Activated T-cell treated with anti-CD3 and anti-CD28 coated beads for 24 hours (primary cell): ENCODE measurements around the gene ZNF705A.
"Not testable (repeated sequence)": the region's sequence is repeated elsewhere in the genome, so short reads cannot be mapped to it uniquely, and the experiment has no call there.

Source experiments
- DNase-seq: peaks from one replicate; pipeline ENCODE4 v3.0.0-alpha.2; 2020; ENCODE audit warnings: low read depth

ZNF705A gene

DNA sequence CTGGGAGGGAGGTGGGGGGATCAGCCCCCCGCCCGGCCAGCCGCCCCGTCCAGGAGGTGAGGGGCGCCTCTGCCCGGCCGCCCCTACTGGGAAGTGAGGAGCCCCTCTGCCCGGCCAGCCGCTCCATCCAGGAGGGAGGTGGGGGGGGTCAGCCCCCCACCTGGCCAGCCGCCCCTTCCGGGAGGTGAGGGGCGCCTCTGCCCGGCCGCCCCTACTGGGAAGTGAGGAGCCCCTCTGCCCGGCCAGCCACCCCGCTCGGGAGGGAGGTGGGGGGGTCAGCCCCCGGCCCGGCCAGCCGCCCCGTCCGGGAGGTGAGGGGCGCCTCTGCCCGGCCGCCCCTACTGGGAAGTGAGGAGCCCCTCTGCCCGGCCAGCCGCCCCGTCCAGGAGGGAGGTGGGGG, 27.4 kb downstream of the ZNF705A start:
- not testable (repeated sequence) for DNase-seq

GRCh38 chr12:8188088-8188487, 31.3 kb downstream of the ZNF705A start:
- DNase-seq: not testable (repeated sequence)

- DNase-seq: not testable (repeated sequence)
Observed at GRCh38 chr12:8197685-8198308, 41.0 kb downstream of the ZNF705A start.

GRCh38 chr12:8218711-8219382, 62.0 kb downstream of the ZNF705A start:
- DNase-seq: not testable (repeated sequence)

DNA sequence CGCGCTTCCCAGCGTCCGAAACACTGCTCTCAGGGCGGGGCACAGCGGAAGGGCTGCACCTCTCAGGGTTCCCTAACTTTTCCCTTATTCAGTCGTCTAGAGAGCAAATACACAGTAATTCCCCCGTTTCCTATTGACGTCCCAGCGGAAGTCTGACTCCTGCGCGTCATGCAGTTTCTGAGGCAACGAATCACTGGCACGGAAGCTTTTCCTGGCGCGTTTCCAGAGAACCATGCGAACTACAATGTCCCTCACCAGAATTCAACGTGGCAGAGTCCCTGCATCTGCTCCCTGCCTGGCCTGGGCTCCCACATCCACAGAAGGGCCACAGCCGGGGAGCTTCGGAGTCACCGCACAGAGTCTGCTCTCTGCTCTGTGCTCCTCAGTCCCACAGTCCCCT, 64.6 kb downstream of the ZNF705A start:
- DNase-seq: not testable (repeated sequence)

GRCh38 chr12:8221844-8222243, 65.0 kb downstream of the ZNF705A start:
- not testable (repeated sequence) for DNase-seq

DNA sequence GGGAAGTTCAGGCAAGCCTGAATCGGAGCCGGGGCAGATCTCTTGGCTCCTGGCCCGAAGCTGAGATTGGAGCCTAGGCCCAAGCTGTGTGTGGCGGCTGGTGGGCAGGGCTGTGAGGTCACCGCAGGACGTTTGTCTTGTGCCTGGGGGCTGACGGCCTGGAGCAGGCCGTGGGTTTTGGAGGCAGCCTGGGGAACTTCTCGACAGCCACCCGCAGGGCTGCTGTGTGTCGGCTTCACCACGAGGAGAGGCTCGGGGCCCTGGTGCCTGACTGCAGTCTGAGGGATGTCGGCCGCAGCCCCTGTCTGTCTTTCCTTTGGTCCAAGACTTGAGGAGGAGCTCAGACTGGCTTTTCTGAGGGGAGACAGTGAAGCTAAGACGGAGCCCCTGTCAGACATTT, 65.5 kb downstream of the ZNF705A start:
- not testable (repeated sequence) for DNase-seq

GRCh38 chr12:8223646-8224045, 66.8 kb downstream of the ZNF705A start:
- DNase-seq: not testable (repeated sequence)

DNA sequence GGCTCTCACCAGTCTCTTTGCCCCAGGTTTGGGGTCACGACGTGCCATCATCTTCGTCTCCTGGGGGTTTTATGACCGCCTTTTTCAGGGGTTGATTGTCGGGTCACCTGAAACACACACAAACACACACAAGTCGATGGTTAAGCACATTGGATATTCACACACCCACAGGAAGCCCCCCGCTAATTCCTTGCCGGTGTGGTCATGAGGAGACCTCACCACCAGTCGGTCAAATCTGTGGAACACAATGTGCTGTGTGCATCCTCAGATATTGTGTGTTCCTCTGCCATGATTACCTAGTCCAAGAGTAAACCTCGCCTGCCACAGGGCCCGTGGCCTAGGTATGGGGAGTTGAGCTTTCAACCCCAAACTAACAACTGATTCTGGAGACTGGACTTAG, 68.0 kb downstream of the ZNF705A start:
- not testable (repeated sequence) for DNase-seq

DNA sequence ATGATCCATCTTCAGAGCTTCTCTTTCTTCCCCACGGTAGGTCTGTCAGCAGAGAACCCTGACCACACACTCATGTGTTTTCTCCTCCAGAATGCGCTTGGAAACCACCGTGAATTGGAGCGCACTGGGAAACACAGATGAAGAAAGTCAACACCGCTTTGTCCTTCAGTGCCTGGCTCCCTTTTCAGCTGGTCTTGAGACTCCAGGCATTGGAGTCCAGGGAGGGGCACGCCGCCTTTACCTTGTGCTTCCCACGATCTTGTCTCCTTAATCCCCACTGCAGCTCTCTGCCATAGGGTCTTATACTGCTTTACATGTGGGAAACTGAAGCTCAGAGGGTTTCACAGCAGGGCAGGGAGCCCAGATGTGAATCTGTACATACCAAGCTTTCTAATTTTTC, 69.5 kb downstream of the ZNF705A start:
- no peak for DNase-seq

GRCh38 chr12:8226992-8227731, 70.3 kb downstream of the ZNF705A start, which contains the start of gene FAM90A1:
TSS of gene FAM90A1 (minus strand) at chr12:8227618. CDS start at chr12:8224832, 2,786 bp downstream.
- DNase-seq: not testable (repeated sequence)

DNA sequence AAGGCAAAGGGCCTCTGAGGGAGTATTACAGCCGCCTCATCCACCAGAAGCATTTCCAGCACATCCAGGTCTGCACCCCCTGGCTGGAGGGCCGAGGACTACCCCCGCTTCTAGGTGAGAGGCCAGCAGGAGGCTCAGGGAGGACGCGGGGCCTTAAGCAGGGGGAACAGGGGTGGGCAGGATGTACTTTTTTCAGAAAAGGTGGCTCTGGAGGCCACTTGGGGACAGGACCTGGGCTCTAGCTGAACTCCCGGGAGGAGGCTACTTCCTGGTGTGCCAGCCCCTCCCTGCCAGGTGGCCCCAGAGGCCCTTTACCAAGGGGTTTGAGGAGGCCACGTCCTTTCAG, 70.9 kb downstream of the ZNF705A start:
- not testable (repeated sequence) for DNase-seq

- not testable (repeated sequence) for DNase-seq
Observed at GRCh38 chr12:8228607-8229006, 71.8 kb downstream of the ZNF705A start.

DNA sequence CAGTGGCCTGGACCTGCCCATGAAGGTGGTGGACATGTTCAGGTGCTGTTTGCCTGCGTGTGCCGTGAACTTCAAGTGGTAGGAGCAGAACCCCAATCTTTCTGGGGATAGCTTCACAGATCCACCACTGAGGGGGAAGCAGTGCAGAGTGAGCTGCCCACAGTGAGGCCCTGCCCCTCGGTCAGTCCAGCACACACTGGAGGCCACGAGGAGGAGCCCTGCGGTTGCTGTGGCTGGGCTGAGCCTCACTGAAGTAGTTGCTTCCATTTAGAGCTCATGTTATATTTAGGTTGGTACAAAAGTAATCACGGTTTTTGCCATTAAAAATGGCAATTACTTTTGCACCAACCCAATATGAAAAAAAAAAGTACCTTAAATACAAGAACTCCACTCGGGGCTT, 72.7 kb downstream of the ZNF705A start:
- not testable (repeated sequence) for DNase-seq
